ENCODE data around the gene HOXA10.

DNA sequence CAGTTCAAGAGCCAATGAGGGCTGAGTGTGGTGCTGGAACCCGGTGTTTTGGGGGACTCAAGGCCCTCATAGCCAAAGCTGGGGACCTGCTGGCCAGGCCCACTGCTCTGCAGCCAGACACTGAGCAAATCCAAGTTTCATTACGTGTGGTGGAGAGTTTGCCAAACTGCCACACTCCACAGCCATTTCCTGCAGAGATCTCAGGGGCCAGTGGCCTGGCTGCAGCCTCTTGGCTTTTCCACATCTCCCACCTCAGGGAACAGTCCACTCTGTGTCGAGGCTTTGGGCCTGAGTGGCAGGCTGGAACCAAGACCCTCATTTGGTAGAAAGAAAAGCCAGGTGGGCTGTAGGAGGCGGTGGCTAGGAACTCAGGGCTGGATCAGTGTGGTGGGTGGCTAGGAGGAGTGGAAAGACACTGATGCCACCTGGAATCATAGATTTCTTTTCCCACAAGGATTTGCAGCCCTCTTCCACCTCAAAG, 7.7 kb upstream of the HOXA10 start:
- TF ChIP-seq POLR2A (IDR thresholded peaks at IDR 0.05; ENCODE audit: low read length): no peak
- TF ChIP-seq GATA1 (IDR thresholded peaks at IDR 0.05; ENCODE audit: low read depth, low read length): no peak
